ENCODE data around the gene ALOX5.

DNA sequence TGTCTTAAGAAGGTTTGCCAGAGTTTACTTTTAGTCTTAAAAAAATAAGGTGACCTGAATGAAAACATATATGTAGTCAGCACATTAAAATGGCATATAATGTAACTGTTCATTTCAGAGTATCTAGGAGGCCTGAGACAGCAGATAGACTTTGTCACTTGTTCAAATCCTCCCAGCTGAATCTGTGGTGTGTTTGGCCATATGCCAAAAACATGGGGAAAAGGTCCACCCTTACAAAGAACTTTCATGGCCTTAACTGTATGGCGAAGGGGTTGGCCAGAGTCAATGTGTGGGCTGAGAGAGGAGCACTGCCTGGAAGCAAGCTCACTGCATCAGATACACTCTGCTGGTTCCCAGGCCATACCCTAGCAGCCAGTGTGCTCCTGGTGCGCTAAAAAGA lies 113.7 kb downstream of the ALOX5 start:
- TF ChIP-seq POLR2AphosphoS5 (IDR thresholded peaks at IDR 0.05; ENCODE audit: low read depth, low read length) (no peak), POLR2A (IDR thresholded peaks at IDR 0.05; ENCODE audit: low read depth, low read length) (no peak), TAF1 (IDR thresholded peaks at IDR 0.05; ENCODE audit: low read depth, low read length) (no peak), SPI1 (IDR thresholded peaks at IDR 0.05; ENCODE audit: low read depth, low read length) (no peak), PAX5 (IDR thresholded peaks at IDR 0.05; ENCODE audit: insufficient read depth, low read length, severe bottlenecking) (no peak), POU2F2 (IDR thresholded peaks at IDR 0.05; ENCODE audit: low read depth, low read length) (no peak)
